HCT116 (cell line): ENCODE measurements around the gene NGFR. TPM values are rescaled to one million over a fixed set of nuclear protein-coding genes. Genes with fewer than 3 reads are reported as not detected.

Source experiments
- ATAC-seq: fragments of 200-7000 bp; cut with Tn5 transposase; 2 replicates; pipeline ENCODE4 v1.9.1; 2020; ENCODE audit warnings: mild to moderate bottlenecking, moderate library complexity
- BruUV-seq: library from RNA; stranded (reverse); fragments of 400-500 nt; replicated peaks from 2 replicates; lab custom pipeline; 2021; lab: Mats Ljungman, UMichigan
- CTCF ChIA-PET: fragments of 300-600 bp; sonication (Branson Sonifier 250); formaldehyde crosslinking; loops from one replicate; lab custom pipeline; 2021; ENCODE audit warnings: antibody characterized with exemption; lab: Charles Lee
- POLR2A ChIA-PET: fragments of 300-600, 350-600 bp; sonication (Branson Sonifier 250); formaldehyde crosslinking; loops from one replicate; lab custom pipeline; 2021; ENCODE audit warnings: antibody characterized with exemption; lab: Charles Lee
- RAD21 ChIA-PET, 2 experiments: fragments of 300-600 bp; sonication (Branson Sonifier 250); formaldehyde crosslinking; loops; one replicate each; lab custom pipeline; 2023; ENCODE audit warnings: low total read pairs in 2 of 2; ENCODE audit not compliant: uncharacterized antibody in 2 of 2, unreplicated experiment in 2 of 2, low non-redundant PET in 1 of 2; lab: Charles Lee
- DNase-seq: peaks from one replicate; pipeline ENCODE4 v3.0.0-alpha.2; 2010; ENCODE audit warnings: low read depth, low spot score
- H2AFZ ChIP-seq: fragments of 200-600 bp; shearing (Covaris generic), sonication (generic); 2 replicates; pipeline ENCODE4 v1.6.1; 2017; ENCODE audit warnings: low read depth, mixed run types, mixed read lengths, antibody characterized with exemption, low read length; ENCODE audit not compliant: poor library complexity, severe bottlenecking
- H3K27ac ChIP-seq: 2 replicates; pipeline ENCODE4 v1.5.1; 2012; ENCODE audit warnings: low read depth, low read length
- H3K27me3 ChIP-seq: fragments of 200-600 bp; sonication (generic); 2 replicates; pipeline ENCODE4 v1.6.1; 2016; ENCODE audit warnings: mixed run types, low read length, mixed read lengths; ENCODE audit not compliant: insufficient read depth
- H3K36me3 ChIP-seq, 2 experiments: fragments of 200-500 bp in 1 of 2; fragments of 200-600 bp in 1 of 2; sonication (Bioruptor generic) in 1 of 2; sonication (generic) in 1 of 2; 2 replicates each; pipeline versions ENCODE4 v1.5.1 to v1.6.1; 2014 to 2016; ENCODE audit warnings: low read length in 2 of 2, inconsistent platforms in 1 of 2, mixed read lengths in 1 of 2, mixed run types in 1 of 2; ENCODE audit not compliant: insufficient read depth in 2 of 2, control insufficient read depth in 1 of 2
- H3K4me1 ChIP-seq, 2 experiments: fragments of 200-600 bp in 1 of 2; sonication (generic) in 1 of 2; 2 replicates each; pipeline versions ENCODE4 v1.5.1 to v1.6.1; 2012 to 2017; ENCODE audit warnings: low read length in 2 of 2, inconsistent platforms in 1 of 2, mild to moderate bottlenecking in 1 of 2, mixed read lengths in 1 of 2, mixed run types in 1 of 2, moderate library complexity in 1 of 2; ENCODE audit not compliant: insufficient read depth in 2 of 2, control insufficient read depth in 1 of 2
- H3K4me2 ChIP-seq: fragments of 200-600 bp; sonication (generic); 2 replicates; pipeline ENCODE4 v1.6.1; 2017; ENCODE audit warnings: mixed run types, low read length, mixed read lengths
- H3K4me3 ChIP-seq, 2 experiments: fragments of 200-600 bp in 1 of 2; sonication (generic) in 1 of 2; replicated peaks in 1 of 2; 2 replicates each; pipeline ENCODE4 v1.5.1; 2011 to 2016; ENCODE audit warnings: low read length in 2 of 2, control low read depth in 1 of 2, low read depth in 1 of 2, mild to moderate bottlenecking in 1 of 2, mixed read lengths in 1 of 2, mixed run types in 1 of 2
- H3K79me2 ChIP-seq: fragments of 200-600 bp; sonication (generic); 2 replicates; pipeline ENCODE4 v1.6.1; 2017; ENCODE audit warnings: mild to moderate bottlenecking, mixed run types, low read length, moderate library complexity, mixed read lengths; ENCODE audit not compliant: insufficient read depth
- H3K9ac ChIP-seq: fragments of 200-600 bp; sonication (generic); 2 replicates; pipeline ENCODE4 v1.6.1; 2016; ENCODE audit warnings: low read length, mixed read lengths
- H3K9me2 ChIP-seq: fragments of 200-600 bp; sonication (generic), shearing (Covaris generic); 2 replicates; pipeline ENCODE4 v1.6.1; 2017; ENCODE audit warnings: mixed run types, mild to moderate bottlenecking, moderate library complexity; ENCODE audit not compliant: insufficient read depth
- H3K9me3 ChIP-seq, 2 experiments: fragments of 200-500 bp in 1 of 2; fragments of 200-600 bp in 1 of 2; sonication (Bioruptor generic) in 1 of 2; sonication (generic) in 1 of 2; 2 replicates each; pipeline ENCODE4 v1.6.1; 2014 to 2017; ENCODE audit warnings: low read length in 2 of 2, mixed read lengths in 2 of 2, inconsistent platforms in 1 of 2, low read depth in 1 of 2, mild to moderate bottlenecking in 1 of 2, mixed run types in 1 of 2, moderate library complexity in 1 of 2; ENCODE audit not compliant: control insufficient read depth in 1 of 2, insufficient read depth in 1 of 2
- H4K20me1 ChIP-seq: fragments of 200-600 bp; sonication (generic), shearing (Covaris generic); 2 replicates; pipeline ENCODE4 v1.6.1; 2017; ENCODE audit warnings: mixed run types, mild to moderate bottlenecking, moderate library complexity; ENCODE audit not compliant: insufficient read depth
- ELF1 ChIP-seq: IDR thresholded peaks from 2 replicates; pipeline ENCODE4 v1.6.1; 2012; ENCODE audit warnings: low read depth, borderline replicate concordance
- EZH2 ChIP-seq: fragments of 200-600 bp; sonication (generic); IDR thresholded peaks from 2 replicates; pipeline ENCODE4 v1.6.1; 2017; ENCODE audit warnings: antibody characterized with exemption, mixed run types
- FOSL1 ChIP-seq: IDR thresholded peaks from 2 replicates; pipeline ENCODE4 v1.6.1; 2012; ENCODE audit warnings: low read depth
- JUND ChIP-seq: IDR thresholded peaks from 2 replicates; pipeline ENCODE4 v1.6.1; 2012
- RAD21 ChIP-seq: IDR thresholded peaks from 2 replicates; pipeline ENCODE4 v1.6.1; 2012; ENCODE audit warnings: low read depth, mild to moderate bottlenecking
- SP1 ChIP-seq: IDR thresholded peaks from 2 replicates; pipeline ENCODE4 v1.6.1; 2012; ENCODE audit warnings: low read depth
- TCF7L2 ChIP-seq: IDR thresholded peaks from 2 replicates; pipeline ENCODE4 v1.7.0; 2011; ENCODE audit warnings: borderline replicate concordance, inconsistent platforms; ENCODE audit not compliant: insufficient read depth, insufficient read length; ENCODE audit errors: extremely low read depth
- ZFX ChIP-seq: fragments of 450-650 bp; IDR thresholded peaks from 2 replicates; pipeline ENCODE4 v1.6.1; 2017
- ZNF274 ChIP-seq: fragments of 200-500 bp; sonication (Bioruptor generic); IDR thresholded peaks from 2 replicates; pipeline ENCODE4 v1.6.1; 2014; ENCODE audit warnings: mild to moderate bottlenecking, low read depth, low read length, inconsistent platforms
- intact Hi-C: fragments of 100-400 bp; cut with micrococcal nuclease; formaldehyde crosslinking; loops from 2 replicates; pipeline ENCODE4 v1.10.0; 2022
- total RNA-seq: library from RNA; stranded (reverse); gene quantifications from one replicate; pipeline ENCODE4 v1.2.1, GENCODE V29; 2021; ENCODE audit not compliant: unreplicated experiment
- TF ChIP-seq, protein P1 (sequence below), 3 experiments: fragments of 200-600 bp in 1 of 3; sonication (generic) in 1 of 3; IDR thresholded peaks in 2 of 3; conservative IDR thresholded peaks in 1 of 3; 2 replicates each; pipeline ENCODE4 v1.5.1; 2012 to 2017; ENCODE audit warnings: low read depth in 2 of 3, low read length in 2 of 3, antibody characterized with exemption in 1 of 3, borderline replicate concordance in 1 of 3, control low read depth in 1 of 3, mild to moderate bottlenecking in 1 of 3, mixed read lengths in 1 of 3, mixed run types in 1 of 3, moderate library complexity in 1 of 3; ENCODE audit not compliant: insufficient read depth in 1 of 3
- TF ChIP-seq, protein P2 (sequence below): IDR thresholded peaks from 2 replicates; pipeline ENCODE4 v1.6.1; 2012

NGFR gene
- total RNA-seq, 1 experiment from 2014 or later, result 6.1 TPM

DNA sequence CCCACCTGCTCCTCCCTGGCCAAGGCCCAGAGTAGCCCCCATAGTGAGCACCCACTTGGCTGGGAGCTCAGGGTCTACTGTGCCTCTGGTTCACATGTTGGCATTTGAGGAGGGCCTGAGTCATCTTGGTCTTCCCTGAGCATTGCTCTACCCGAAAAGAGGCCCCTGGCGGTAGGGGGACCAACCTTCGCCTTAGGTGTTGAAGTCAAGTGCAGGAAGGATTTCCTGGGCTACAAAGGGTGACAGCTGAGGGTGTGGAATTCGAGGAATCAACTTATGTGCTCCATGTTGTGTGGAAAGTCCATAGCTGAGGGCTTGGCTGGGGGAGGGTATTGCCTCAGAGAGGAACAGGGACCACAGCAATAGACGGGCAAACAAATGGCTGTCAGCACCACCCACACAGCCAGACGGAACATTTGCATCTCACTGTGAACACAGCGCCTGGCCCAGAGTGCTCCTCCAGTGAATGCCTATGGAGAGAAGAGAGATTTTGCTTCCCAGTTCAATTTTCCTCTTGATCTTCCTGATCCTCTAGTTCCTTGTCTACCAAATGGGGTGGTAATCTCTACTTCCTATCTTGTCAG, 35.6 kb upstream of the NGFR start:
- Histone ChIP-seq H3K27me3 (peaks cover 49% of the 10 kb centered on the region; the same call in 1 of the 2 replicates), H2AFZ (no peak overlapping the region), H4K20me1 (no peaks in the 10 kb centered on the region), H3K9me2 (no peaks in the 10 kb centered on the region), H3K9me3 (peaks cover 0 to 8% of the 10 kb centered on the region in 2 experiments; a peak in 1 of 4 replicates), H3K79me2 (no peaks in the 10 kb centered on the region), H3K27ac (no peak overlapping the region), H3K4me1 (peaks cover 0 to 9% of the 10 kb centered on the region in 2 experiments; a peak in 1 of 4 replicates), H3K4me3 (no peak overlapping the region), H3K4me2 (no peak overlapping the region), H3K36me3 (no peaks in the 10 kb centered on the region), H3K9ac (no peak overlapping the region)
- DNase-seq, result no peak
- no peak for ATAC-seq
- BruUV-seq, result no TSS peak
- TF ChIP-seq RAD21, result no peak
- TF ChIP-seq TCF7L2, result no peak
- TF ChIP-seq JUND, result no peak
- TF ChIP-seq EZH2, result no peak
- no peak for TF ChIP-seq ELF1
- ChIA-PET RAD21 (no interaction called here), POLR2A (no interaction called here), CTCF (interaction anchor here (1.5 kb wide), 1 partner anchor 97 kb away, joined by 4 read pairs; no protein-coding TSS in a partner anchor)
- intact Hi-C loops, result no loop called here

DNA sequence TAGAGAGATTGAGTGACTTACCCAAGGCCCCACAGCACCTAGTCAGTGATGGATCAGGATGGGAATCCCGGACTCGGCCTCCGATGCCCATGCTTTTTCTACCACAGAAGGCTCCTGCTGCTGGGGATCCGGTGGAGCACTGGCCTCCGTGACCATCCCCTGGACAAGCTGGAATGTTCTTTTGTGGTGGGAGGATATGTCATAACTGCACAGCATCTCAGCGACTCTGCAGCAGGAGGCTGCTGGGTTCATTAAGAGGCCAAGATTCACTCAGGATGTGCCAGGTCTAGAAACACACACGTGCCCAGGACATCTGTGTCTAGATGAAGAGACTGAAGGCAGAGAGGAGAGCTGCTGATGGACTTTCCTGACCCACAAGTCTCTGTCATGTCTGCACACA, 34.7 kb upstream of the NGFR start:
- RAD21 ChIA-PET, result no interaction called here

More for the DNA sequence above, 34.7 kb upstream of the NGFR start:
- ATAC-seq (no peak), DNase-seq (no peak)
- ChIA-PET CTCF (interaction anchor here (1.4 to 1.5 kb wide), 2 partner anchors 24 to 36 kb away, joined by 3 to 5 read pairs; no protein-coding TSS in a partner anchor), POLR2A (no interaction called here)
- Histone ChIP-seq H3K36me3 (no peaks in the 10 kb centered on the region), H3K79me2 (no peaks in the 10 kb centered on the region), H3K9me3 (peaks cover 0 to 8% of the 10 kb centered on the region in 2 experiments; a peak in 1 of 4 replicates), H2AFZ (no peak overlapping the region), H4K20me1 (no peaks in the 10 kb centered on the region), H3K27me3 (peaks cover 49% of the 10 kb centered on the region; the same call in 1 of the 2 replicates), H3K4me3 (no peak overlapping the region), H3K9me2 (no peaks in the 10 kb centered on the region), H3K4me1 (peaks cover 0 to 8% of the 10 kb centered on the region in 2 experiments; a peak in 1 of 4 replicates), H3K9ac (no peak overlapping the region), H3K4me2 (no peak overlapping the region), H3K27ac (no peak overlapping the region)
- TF ChIP-seq, protein P1, sequence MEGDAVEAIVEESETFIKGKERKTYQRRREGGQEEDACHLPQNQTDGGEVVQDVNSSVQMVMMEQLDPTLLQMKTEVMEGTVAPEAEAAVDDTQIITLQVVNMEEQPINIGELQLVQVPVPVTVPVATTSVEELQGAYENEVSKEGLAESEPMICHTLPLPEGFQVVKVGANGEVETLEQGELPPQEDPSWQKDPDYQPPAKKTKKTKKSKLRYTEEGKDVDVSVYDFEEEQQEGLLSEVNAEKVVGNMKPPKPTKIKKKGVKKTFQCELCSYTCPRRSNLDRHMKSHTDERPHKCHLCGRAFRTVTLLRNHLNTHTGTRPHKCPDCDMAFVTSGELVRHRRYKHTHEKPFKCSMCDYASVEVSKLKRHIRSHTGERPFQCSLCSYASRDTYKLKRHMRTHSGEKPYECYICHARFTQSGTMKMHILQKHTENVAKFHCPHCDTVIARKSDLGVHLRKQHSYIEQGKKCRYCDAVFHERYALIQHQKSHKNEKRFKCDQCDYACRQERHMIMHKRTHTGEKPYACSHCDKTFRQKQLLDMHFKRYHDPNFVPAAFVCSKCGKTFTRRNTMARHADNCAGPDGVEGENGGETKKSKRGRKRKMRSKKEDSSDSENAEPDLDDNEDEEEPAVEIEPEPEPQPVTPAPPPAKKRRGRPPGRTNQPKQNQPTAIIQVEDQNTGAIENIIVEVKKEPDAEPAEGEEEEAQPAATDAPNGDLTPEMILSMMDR (IDR thresholded peaks at IDR 0.05 in 2 of 3, conservative IDR thresholded peaks at IDR 0.05 in 1 of 3; ENCODE audit: borderline replicate concordance in 1 of 3, insufficient read depth in 1 of 3, low read depth in 2 of 3, low read length in 2 of 3), result no peak
- no peak for TF ChIP-seq SP1
- no peak for TF ChIP-seq ZFX
- TF ChIP-seq, protein P2, sequence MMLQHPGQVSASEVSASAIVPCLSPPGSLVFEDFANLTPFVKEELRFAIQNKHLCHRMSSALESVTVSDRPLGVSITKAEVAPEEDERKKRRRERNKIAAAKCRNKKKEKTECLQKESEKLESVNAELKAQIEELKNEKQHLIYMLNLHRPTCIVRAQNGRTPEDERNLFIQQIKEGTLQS, result no peak
- no peak for TF ChIP-seq ZNF274
- no peak for TF ChIP-seq JUND
- no peak for TF ChIP-seq FOSL1
- intact Hi-C loops, result no loop called here
- no TSS peak for BruUV-seq
